T-helper 22 cell (primary cell): Measurements from ENCODE around the gene TBCD.
"Not testable (repeated sequence)": the region's sequence is repeated elsewhere in the genome, so short reads cannot be mapped to it uniquely, and the experiment has no call there.

Experiments
- DNase-seq: peaks from one replicate; pipeline ENCODE4 v3.0.0-alpha.2; 2020; ENCODE audit warnings: low read depth

TBCD gene

GRCh38 chr17:82957961-82958561, 206.2 kb downstream of the TBCD start:
- no peak for DNase-seq

DNA sequence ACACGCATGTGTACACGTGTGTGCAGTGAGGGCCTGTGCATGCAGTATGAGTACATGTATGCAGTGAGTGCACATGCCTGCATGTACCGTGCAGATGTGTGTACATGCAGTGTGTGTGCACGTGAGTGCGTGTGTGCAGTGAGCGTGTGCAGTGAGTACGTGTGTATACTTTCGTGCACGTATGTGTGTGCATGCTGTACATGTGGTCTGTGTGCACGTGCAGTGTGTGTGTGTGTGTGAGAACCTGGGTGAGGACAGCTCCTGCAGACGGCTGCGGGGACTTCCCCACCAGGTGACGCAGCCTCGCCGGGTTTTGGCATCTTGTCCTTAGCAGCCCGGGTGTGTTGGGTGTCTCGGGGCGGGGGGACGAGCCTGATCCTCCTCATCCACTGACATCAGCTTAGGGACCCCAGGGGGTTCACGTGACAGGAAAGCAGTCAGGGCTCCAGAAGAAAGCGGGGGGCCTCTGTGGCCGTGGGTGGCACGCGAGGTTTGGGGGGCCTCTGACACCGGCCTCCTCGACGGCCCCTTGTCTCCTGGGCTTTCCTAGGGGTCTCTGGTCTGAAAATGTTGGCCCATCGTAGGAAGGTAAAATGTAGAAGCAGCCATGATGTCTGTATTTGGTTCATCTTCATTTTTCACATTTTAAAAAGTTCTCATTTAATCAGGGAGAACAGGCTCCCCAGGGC, 207.5 kb downstream of the TBCD start:
- no peak for DNase-seq

DNA sequence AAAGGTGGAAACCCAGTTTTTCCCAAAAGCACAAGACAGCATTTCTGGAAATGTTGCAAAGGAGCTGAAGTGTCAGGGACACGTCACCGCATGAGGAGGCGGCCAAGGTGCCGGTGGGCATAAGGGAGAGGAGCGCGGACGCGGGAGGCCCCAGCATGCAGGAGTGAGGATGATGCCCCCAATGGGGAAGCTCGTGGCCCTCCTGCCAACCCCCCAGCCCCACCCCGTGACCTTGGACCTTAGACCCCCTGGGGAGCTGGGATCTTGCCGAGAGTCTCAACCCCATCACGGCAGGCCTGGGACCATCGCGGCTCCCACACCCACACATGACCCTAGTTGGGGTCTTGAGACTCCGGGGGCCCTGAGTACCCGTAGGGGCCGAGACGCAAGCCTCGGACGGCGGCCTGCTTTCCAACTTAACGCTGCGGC, 208.1 kb downstream of the TBCD start:
- DNase-seq = no peak

GRCh38 chr17:82960419-82961271, 208.8 kb downstream of the TBCD start:
- DNase-seq = no peak

- DNase-seq = no peak
Observed at GRCh38 chr17:82961366-82962162, 209.7 kb downstream of the TBCD start.

- DNase-seq = no peak
Observed at GRCh38 chr17:82962163-82962720, 210.4 kb downstream of the TBCD start.

DNA sequence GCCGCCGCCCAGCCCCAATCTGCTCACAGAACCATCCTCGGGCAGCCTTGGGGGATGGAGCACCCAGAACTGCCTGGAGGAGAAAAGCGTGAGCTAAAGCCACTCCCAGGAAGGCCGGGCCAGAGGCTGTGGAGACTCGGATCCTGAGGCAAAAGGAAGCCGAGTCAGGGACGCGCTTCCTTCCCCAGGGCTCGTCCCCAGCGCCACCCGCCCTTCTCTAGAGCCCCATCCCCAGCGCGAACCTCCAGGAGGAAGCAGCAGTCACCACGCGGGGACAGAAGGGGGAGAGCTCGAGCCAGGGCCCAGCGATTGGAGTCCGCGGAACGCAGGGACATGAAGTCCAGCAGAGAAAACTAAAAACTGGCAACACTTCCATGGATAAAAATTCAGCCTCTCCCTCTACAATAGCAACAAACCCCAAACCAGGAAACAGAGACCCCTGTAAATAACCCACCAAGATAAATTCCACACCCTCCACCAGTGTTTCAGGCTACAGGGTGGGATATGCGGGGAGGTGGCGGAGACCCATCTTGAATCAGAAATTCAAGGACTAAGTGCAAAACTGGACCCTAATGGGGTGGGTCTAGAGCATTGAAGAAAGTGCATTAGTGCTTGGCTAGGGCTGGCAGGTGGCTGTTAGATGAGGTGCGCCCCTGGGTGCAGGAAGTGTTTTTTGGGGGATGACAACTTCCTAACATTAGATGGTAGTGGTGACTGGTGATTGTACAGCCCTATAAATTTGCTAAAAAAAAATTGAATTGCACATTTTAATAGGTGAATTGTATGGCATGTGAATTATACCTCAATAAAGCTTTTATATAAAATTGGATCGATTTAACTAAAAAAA, 211.5 kb downstream of the TBCD start:
- DNase-seq = no peak

DNA sequence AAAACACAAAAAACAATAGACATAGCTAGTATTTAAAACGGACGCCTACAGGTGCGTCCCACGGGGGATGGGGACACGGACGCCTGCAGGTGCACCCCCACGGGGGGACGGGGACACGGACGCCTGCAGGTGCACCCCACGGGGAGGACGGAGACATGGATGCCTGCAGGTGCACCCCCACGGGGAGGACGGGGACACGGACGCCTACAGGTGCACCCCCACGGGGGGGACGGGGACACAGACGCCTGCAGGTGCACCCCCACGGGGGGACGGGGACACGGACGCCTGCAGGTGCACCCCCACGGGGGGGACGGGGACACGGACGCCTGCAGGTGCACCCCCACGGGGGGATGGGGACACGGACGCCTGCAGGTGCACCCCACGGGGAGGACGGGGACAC, 212.6 kb downstream of the TBCD start:
- not testable (repeated sequence) for DNase-seq

DNA sequence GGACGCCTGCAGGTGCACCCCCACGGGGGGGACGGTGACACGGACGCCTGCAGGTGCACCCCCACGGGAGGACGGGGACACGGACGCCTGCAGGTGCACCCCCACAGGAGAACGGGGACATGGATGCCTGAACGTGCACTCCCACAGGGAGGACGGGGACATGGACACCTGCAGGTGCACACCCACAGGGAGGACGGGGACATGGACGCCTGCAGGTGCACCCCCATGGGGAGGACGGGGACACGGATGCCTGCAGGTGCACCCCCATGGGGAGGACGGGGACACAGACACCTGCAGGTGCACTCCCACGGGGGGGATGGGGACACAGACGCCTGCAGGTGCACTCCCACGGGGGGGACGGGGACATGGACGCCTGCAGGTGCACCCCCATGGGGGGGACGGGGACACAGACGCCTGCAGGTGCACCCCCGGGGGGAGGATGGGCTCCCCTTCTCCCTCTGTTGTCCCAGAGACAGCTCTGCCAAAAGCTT, 213.0 kb downstream of the TBCD start:
- DNase-seq = no peak

- no peak for DNase-seq
Observed at GRCh38 chr17:82965371-82965770, 213.5 kb downstream of the TBCD start.

DNA sequence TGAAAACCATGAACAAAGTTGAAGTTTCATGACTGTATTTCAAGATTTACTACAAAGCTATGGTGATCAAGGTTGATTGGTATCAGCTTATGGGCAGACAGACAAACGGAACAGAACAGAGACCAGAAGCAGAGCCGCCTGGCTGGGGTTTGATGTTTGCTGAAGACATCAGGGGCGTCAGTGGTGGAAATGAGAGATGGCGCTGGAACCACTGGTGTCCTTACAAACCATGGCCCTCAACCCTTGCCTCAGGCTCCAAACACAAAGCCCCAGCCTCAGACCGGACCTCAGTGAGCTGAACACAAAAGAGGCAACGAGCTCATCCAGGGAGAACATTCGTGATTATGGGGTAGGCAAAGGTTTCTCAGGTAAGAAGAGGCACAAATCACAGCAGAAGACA, 214.6 kb downstream of the TBCD start:
- DNase-seq = no peak

DNA sequence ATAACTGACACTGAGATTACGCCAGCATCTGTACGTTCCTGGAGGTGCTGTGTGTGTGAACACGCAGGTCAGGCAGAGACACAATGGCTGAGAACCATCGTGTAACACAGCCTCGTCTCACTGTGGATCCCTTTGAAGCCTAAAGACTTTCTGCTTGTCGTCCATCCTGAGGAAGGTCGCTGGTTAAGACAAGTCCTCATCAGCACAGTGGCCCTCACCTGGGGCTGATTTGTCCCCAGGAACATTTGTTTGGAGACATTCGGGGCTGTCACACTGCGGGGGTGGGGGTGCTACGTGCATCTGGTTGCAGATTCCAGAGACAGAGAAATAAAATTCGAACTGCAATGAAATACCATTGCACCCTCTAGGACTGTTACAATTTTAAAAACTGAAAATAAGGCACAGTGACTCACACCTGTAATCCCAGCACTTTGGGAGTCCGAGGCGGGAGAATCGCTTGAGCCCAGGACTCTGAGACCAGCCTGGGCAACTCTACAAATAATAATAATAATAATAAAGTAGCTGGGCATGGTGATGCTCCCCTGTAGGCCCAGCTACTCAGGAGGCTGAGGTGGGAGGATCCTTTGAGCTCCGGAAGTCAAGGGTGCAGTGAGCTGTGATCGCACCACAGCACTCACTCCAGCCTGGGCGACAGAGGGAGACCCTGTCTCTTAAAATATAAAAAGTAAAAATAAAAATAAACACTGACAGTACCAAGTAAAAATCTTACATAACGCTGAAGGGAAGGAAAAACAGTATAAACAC, 215.6 kb downstream of the TBCD start:
- no peak for DNase-seq

GRCh38 chr17:82968033-82968841, 216.4 kb downstream of the TBCD start:
- DNase-seq = not testable (repeated sequence)

- no peak for DNase-seq
Observed at GRCh38 chr17:82970067-82970466, 218.2 kb downstream of the TBCD start.

- no peak for DNase-seq
Observed at GRCh38 chr17:82970818-82971590, 219.1 kb downstream of the TBCD start.

DNA sequence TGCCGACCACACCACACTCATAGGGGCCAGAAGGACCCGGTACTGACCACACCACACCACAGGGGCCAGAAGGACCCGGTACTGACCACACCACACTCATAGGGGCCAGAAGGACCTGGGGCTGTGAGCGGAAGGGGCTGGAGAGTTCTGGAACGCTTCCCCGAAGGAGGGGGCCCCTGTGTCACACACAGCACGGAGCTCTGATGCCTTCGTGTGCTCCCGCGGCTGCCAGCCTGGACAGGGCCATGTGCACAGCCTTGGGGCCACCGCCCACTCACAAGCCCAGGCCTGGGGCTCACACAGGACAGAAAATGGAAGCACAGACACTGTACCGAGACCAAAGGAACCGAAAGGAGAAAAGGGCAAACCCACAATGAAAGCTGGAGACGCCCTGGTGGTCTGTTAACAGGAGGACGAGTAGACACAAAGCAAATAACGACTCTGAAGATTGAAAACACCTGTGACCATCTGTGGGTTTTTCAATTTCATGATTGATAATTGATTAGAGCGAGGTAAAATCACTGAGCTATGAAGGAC, 221.0 kb downstream of the TBCD start:
- no peak for DNase-seq

DNA sequence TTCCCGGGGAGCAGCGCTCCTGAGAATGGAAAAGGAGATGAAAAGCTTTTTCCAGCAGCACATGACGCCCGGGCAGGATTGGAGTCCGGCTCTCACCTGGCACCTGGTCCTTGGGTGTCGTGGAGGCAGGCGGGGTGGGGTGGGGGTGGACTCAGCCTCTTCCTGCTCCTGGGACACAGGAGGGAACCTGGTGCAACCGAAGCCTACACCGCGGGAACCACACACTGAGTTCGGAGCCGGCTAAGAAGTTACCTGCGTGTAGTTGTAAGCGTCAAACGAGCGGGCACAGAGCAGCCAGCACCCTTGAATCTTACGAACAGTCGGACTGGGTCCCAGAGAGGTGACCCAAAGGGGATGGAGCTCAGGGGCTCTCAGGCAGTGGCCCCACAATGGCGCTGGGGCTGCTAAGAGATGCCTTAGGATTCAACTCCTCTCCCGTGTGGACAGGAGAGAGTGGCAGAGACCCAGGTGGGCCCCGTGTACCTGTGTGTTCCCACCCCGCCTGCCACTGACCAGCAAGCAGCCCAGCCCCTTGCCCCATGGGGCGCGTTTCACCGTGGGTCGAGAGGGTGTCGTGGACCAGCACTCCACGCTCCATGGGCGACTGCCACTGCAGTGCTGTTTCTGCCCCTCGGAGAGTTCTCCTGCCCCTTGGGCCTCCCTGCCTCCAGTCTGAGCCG, 221.7 kb downstream of the TBCD start:
- no peak for DNase-seq
